GM18508 (cell line): ENCODE measurements around the gene IFT22.
"Not testable (repeated sequence)": the region's sequence is repeated elsewhere in the genome, so short reads cannot be mapped to it uniquely, and the experiment has no call there.

Source experiments
- ATAC-seq: cut with Tn5 transposase; IDR thresholded peaks from one replicate; pipeline ENCODE4 v1.9.1; 2021; ENCODE audit warnings: moderate number of reproducible peaks; ENCODE audit not compliant: insufficient read depth, unreplicated experiment

Gene IFT22

GRCh38 chr7:101319401-101319800 lies 2.2 kb downstream of the IFT22 start:
- ATAC-seq: no peak

- ATAC-seq: no peak
Observed at GRCh38 chr7:101315336-101315735, 6.3 kb downstream of the IFT22 start.

- no peak for ATAC-seq
Observed at GRCh38 chr7:101308245-101309085, 13.1 kb downstream of the IFT22 start.

- ATAC-seq: no peak
Observed at GRCh38 chr7:101306307-101306706, 15.3 kb downstream of the IFT22 start.

- no peak for ATAC-seq
Observed at GRCh38 chr7:101303102-101303701, 18.4 kb downstream of the IFT22 start.

DNA sequence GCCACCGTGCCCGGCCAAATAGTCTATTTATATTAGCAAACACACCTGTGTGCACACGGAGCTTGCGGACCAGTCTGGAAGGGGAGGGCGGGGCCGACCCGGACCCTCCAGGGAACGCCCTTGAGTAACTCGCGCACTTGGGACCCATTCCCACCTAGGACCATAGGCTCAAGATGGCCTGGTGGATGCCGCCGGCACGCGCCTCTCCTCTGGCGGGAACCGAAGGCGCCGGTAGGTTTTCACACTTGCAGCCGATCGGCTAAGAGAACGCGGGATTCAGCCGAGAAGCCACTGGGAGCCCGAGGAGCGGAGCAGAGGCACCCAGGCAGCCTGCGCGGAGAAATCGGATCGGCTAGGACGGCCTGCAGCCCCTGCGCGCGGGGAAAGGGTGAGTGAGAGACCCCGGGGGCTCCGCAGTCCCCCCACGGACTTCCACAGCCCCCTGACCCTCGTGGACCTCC lies 18.9 kb downstream of the IFT22 start:
- ATAC-seq: no peak

DNA sequence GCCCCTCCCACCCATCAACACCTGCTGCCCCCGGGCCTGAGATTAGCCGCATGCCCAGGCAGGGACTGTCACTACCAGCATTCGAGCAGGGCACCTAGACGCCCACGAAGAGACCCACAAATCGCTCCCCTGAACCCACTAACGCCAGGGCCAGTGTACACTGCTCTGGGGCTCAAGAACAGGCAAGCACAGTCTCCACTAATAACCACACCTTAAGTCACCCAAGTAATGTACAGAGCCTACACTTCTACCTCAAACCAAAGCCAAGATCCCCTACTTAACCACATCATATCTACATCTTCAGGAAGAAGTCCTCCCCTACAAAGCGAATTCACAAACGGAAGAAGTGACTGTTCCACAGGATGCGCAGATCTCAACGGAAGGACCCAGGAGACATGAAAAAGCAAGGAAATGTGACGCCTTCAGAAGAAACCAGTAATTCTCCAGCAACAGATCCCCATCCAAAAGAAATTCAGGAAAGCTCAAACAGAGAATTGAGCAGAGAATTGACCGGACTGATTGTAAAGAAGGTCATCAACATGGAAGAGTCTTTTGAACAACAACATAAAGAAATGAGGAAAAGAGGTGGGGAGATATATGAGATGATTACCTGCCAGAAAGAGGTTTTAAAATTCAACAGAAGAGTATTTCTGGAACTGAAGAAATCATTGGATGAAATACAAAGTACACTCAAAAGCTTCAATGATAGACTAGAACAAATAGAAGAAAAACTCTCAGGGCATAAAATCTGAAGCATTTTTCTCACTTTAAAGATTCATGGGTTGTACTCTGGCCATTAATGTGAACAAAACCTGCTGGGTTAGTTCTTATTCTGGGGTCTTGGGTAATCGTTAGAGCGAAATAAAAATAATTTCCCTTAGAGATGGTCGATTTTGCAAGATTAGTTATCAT lies 20.9 kb downstream of the IFT22 start:
- no peak for ATAC-seq

DNA sequence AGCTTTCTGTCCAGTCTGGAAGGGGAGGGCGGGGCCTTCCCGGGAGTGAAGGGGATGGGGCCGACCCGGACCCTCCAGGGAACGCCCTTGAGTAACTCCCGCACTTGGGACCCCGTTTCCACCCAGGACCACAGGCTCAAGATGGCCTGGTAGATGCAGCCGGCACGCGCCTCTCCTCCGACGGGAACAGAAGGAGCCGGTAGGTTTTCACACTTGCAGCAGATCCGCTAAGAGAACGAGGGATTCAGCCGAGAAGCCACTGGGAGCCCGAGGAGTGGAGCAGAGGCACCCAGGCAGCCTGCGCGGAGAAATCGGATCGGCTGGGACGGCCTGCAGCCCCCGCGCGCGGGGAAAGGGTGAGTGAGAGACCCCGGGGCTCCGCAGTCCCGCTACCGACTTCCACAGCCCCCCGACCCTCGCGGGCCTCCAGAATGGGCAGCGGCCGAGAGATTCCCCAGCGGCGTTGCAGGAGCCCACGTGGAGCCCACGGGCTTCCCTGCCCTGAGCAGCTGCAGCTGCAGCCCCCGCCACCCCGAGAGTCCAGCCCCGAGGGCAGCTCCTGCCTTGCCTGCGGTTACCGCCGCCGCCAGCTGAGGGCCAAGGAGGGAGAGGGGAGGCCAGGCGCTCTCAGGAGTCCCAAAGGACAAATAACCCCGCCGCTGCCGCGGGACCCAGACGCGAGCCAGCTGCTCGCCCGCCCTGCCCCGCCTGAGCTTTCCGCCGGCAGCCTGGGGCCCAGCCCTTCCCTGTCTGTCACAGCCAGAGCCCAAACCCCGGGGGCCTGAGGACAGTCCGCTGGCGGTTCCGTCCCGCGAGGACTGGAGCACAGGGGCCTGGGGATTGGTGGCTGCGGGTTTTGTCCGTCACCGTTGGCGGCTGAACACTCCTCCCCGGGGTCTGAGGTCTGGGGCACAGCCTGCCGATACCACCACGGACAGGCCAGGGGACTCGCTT lies 21.8 kb downstream of the IFT22 start:
- ATAC-seq: no peak

- no peak for ATAC-seq
Observed at GRCh38 chr7:101294832-101295121, 26.8 kb downstream of the IFT22 start.

- no peak for ATAC-seq
Observed at GRCh38 chr7:101294039-101294831, 27.4 kb downstream of the IFT22 start.

DNA sequence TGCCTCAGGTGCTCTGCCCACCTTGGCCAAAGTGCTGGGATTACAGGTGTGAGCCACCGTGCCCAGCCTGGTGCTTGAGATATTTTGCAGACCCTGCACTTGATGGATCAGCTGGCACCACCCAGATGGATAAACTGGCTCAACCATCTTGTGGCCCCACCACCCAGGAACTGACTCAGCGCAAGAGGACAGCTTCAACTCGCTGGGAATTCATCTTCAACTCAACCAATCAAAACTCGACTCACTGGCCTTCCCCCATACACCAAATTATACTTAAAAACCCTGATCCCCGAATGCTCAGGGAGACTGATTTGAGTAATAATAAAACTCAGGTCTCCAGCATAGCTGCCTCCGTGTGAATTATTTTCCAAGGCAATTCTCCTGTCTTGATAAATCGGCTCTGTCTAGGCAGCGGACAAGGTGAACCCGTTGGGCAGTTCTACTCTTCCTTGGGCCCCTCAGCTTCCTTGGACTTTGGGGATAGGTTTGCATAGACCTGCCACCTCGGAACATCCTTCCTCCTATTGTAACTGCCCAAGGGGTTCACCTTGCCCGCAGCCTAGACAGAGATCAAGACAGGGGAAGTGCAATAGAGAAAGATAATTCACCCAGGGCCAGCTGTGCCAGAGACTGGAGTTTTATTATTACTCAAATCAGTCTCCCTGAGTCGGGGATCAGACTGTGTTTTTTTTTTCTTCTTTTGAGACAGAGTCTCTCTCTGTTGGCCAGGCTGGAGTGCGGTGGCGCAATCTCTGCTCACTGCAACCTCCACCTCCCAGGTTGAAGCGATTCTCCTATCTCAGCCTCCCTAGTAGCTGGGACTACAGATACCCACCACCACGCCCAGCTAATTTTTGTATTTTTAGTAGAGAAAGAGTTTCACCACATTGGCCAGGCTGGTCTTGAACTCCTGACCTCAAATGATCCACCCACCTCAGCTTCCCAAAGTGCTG lies 28.3 kb downstream of the IFT22 start:
- ATAC-seq: not testable (repeated sequence)

GRCh38 chr7:101292566-101292965 lies 29.0 kb downstream of the IFT22 start:
- ATAC-seq: not testable (repeated sequence)

DNA sequence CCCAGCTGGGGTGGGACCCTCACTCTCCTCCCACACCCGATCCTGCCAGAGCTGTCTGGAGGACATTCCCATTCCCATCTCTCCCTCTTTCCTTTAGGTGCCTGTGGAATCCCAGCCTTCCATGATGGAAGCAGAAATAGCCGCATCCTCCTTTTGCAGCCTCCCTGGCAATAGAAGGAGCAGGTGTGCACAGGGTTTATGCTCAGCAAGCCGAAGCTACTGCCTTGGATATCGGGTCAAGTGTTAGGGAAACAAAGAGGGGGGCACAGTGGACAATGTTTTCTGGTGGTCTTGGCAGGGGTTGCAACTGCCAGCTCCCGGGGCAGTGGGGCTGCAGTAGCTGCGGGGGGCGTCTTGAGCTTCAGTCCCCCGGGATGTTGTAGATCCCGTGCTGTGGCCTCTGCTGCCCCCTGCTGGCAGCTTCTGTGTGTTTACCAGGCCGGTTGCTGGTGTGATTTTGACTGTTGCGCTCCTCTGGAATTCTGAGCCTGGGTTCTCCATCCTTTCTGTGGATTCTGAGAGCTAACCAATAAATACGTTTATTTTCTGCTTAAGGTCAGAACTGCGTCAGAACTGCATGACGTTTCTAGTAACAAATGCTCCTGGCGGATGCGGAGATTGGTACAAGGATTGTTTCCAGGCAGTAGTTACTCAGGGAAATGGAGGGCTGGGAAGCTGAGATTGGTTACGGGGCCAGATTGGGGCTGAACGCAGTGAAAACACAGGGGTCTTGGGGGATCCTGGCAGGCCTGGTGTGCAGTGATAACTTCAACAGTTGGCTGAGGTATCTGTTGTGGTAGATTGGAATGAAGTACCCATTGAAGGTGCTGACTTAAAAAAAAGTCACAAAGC lies 31.2 kb downstream of the IFT22 start:
- not testable (repeated sequence) for ATAC-seq

DNA sequence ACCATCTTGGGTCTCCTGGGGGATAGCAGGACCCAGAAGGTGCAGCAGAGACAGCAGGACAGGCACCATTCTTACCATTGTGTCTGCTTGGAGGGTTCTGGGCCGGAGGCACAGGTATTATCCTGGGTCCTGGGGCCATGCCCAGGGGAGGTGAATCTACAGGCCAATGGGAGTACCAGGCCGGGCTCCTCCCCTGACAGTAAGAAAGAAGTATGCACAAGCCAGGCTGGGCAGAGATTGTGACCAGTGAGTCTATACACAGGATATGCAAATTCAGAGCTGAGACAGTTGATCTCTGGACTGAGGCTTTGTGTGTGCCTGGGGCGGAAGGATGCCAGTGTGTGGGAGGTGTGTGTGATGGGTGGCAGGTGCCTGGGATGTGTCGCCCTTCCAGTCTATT lies 31.9 kb downstream of the IFT22 start:
- not testable (repeated sequence) for ATAC-seq

DNA sequence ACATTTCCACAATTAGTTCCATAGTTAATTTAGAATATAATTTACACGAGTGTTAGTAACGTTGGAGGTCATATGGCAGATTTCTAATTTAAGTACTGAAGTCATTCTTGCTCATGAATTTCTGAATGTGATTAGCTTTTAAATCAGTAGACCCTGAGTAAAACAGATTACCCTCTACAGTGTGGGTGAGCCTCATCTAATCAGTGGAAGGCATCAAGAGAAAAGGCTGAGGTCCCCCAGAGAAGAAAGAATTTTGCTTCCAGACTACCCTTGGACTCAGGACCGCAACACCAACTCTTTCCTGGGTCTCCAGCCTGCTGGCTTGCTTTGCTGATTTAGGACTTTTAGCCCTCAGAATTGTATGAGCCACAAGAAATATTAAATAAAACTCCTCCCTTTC lies 33.2 kb downstream of the IFT22 start:
- no peak for ATAC-seq

DNA sequence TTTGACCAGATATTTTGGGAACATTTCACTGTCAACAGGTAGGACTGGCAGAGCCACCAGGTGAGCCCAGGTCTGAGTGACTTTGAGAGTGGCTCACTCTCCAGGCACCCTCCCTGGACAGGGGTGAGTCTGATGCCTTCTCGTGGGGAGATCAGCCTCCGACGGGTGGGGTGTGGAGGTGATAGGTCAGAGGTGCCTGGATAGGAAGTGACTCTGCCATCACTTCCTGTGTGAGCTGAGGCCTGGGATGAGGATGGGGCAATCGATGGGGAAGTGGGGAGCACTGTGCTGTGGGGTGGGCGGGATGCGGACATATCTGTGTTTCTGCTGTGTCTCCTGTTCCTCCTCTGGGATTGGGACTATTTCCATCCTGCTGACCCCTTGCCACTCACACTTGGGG lies 34.6 kb downstream of the IFT22 start:
- no peak for ATAC-seq

DNA sequence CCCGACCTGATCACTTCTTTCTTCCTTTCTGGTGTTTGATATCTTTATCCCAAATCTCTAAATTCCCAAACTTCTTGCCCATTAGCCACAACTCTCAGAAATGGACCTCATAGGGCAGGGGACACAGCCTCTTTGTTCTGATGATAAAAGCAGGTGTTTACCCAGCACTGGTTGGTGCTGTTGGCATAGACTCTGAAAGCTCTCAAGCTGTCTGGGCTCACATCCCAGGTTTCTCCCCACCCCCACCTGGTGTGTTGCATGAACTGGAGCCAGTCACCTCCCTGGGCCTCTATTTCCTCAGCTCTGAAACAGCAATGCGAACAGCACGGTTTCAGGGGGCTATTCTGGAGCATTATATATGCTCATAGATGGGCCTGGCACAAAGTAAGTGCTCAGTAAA lies 35.7 kb downstream of the IFT22 start:
- ATAC-seq: not testable (repeated sequence)
